DMS153 (cell line): ENCODE data around the gene SAMD4B.
"Not testable (repeated sequence)": the region's sequence is repeated elsewhere in the genome, so short reads cannot be mapped to it uniquely, and the experiment has no call there.

Experiments used
- DNase-seq: peaks from one replicate; lab custom pipeline; 2025; lab: John Stamatoyannopoulos, UW

SAMD4B gene

GRCh38 chr19:39336483-39336882 lies 5.7 kb upstream of the SAMD4B start:
- no peak for DNase-seq

- DNase-seq: no peak
Observed at GRCh38 chr19:39339674-39340073, 2.5 kb upstream of the SAMD4B start.

GRCh38 chr19:39340156-39340555 lies 2.1 kb upstream of the SAMD4B start:
- not testable (repeated sequence) for DNase-seq

- no peak for DNase-seq
Observed at GRCh38 chr19:39341129-39341718, 997 bp upstream of the SAMD4B start.

GRCh38 chr19:39342647-39343305 lies 555 bp downstream of the SAMD4B start:
- DNase-seq: no peak

- DNase-seq: no peak
Observed at GRCh38 chr19:39345956-39346355, 3.7 kb downstream of the SAMD4B start.

- no peak for DNase-seq
Observed at GRCh38 chr19:39347332-39348164, 5.3 kb downstream of the SAMD4B start.

- no peak for DNase-seq
Observed at GRCh38 chr19:39349326-39349725, 7.1 kb downstream of the SAMD4B start.

GRCh38 chr19:39350156-39350555 lies 7.9 kb downstream of the SAMD4B start:
- no peak for DNase-seq

- DNase-seq: no peak
Observed at GRCh38 chr19:39351537-39352064, 9.4 kb downstream of the SAMD4B start.

- DNase-seq: no peak
Observed at GRCh38 chr19:39352381-39353255, 10.4 kb downstream of the SAMD4B start.

GRCh38 chr19:39355253-39355652 lies 13.0 kb downstream of the SAMD4B start:
- DNase-seq: no peak

- DNase-seq: no peak
Observed at GRCh38 chr19:39356073-39356472, 13.9 kb downstream of the SAMD4B start.

- no peak for DNase-seq
Observed at GRCh38 chr19:39356647-39357046, 14.4 kb downstream of the SAMD4B start.

GRCh38 chr19:39359026-39359425 lies 16.8 kb downstream of the SAMD4B start:
- DNase-seq: no peak

- DNase-seq: no peak
Observed at GRCh38 chr19:39360599-39360998, 18.4 kb downstream of the SAMD4B start.

- DNase-seq: no peak
Observed at GRCh38 chr19:39362682-39363657, 20.7 kb downstream of the SAMD4B start.

GRCh38 chr19:39363901-39364457 lies 21.8 kb downstream of the SAMD4B start:
- no peak for DNase-seq

GRCh38 chr19:39365531-39365930 lies 23.3 kb downstream of the SAMD4B start:
- DNase-seq: no peak

GRCh38 chr19:39369200-39369599 lies 27.0 kb downstream of the SAMD4B start:
- no peak for DNase-seq
